ENCODE results near the gene TAGLN. TPM values are rescaled to one million over a fixed set of nuclear protein-coding genes. Genes with fewer than 3 reads are reported as not detected.

The TAGLN gene
- total RNA-seq, 1 donor = 3,614 TPM

DNA sequence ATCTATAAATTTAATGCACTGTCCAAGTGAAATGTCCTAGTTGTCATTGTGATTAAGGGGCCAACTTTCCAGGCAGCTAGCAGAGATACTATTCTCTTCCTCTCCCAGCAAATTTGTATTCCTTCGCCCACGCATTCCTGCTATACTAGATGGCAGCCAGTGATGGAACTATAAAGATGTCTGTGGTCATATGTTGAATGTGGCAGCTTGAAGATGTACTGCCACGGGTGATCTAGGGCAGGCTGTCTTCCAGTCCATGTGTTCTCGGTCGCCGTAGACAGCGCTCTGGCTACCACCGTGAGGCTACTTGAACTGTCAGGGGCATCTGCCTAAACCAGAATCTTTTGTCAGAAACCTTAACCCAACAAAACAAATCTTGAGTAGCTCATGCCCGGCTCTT is 29.0 kb upstream of the TAGLN start:
- TF ChIP-seq, protein P1, sequence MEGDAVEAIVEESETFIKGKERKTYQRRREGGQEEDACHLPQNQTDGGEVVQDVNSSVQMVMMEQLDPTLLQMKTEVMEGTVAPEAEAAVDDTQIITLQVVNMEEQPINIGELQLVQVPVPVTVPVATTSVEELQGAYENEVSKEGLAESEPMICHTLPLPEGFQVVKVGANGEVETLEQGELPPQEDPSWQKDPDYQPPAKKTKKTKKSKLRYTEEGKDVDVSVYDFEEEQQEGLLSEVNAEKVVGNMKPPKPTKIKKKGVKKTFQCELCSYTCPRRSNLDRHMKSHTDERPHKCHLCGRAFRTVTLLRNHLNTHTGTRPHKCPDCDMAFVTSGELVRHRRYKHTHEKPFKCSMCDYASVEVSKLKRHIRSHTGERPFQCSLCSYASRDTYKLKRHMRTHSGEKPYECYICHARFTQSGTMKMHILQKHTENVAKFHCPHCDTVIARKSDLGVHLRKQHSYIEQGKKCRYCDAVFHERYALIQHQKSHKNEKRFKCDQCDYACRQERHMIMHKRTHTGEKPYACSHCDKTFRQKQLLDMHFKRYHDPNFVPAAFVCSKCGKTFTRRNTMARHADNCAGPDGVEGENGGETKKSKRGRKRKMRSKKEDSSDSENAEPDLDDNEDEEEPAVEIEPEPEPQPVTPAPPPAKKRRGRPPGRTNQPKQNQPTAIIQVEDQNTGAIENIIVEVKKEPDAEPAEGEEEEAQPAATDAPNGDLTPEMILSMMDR (IDR thresholded peaks at IDR 0.05; ENCODE audit: extremely low read depth, low read depth, low read length) = no peak
- no peak for DNase-seq (ENCODE audit: insufficient read length, low spot score, missing footprints)

GRCh38 chr11:117171007-117171403 is 28.2 kb upstream of the TAGLN start:
- Histone ChIP-seq H3K9me3 (ENCODE audit: low read depth, low read length) (no peaks in the 10 kb centered on the region), H3K27me3 (ENCODE audit: insufficient read depth, low read length) (no peaks in the 10 kb centered on the region), H3K4me3 (ENCODE audit: insufficient read depth, low read length) (no peak overlapping the region), H2AFZ (ENCODE audit: low read length) (no peak overlapping the region), H3K79me2 (ENCODE audit: insufficient read depth, low read length) (peaks cover 16% of the 10 kb centered on the region), H3K4me2 (ENCODE audit: insufficient read depth, low read length) (no peak overlapping the region), H3K4me1 (ENCODE audit: insufficient read depth, low read length) (peaks cover 36% of the 10 kb centered on the region), H3K36me3 (ENCODE audit: insufficient read depth, low read length) (peaks cover 22% of the 10 kb centered on the region), H4K20me1 (ENCODE audit: insufficient read depth, low read length) (peaks cover 12% of the 10 kb centered on the region), H3K27ac (ENCODE audit: low read depth, low read length) (no peak overlapping the region)
- DNase-seq (ENCODE audit: insufficient read length, low spot score, missing footprints) = no peak
- TF ChIP-seq, protein P1 (IDR thresholded peaks at IDR 0.05; ENCODE audit: extremely low read depth, low read depth, low read length) = no peak

More for the DNA sequence above, 29.0 kb upstream of the TAGLN start:
- peak overlapping the region; percentile 14 for H3K27ac ChIP-seq (ENCODE audit: low read depth, low read length)
- H3K27me3 ChIP-seq (ENCODE audit: insufficient read depth, low read length) = no peaks in the 10 kb centered on the region
- H3K9me3 ChIP-seq (ENCODE audit: low read depth, low read length) = no peaks in the 10 kb centered on the region
- H3K79me2 ChIP-seq (ENCODE audit: insufficient read depth, low read length) = peaks cover 22% of the 10 kb centered on the region
- H4K20me1 ChIP-seq (ENCODE audit: insufficient read depth, low read length) = peaks cover 16% of the 10 kb centered on the region
- no peak overlapping the region for H2AFZ ChIP-seq (ENCODE audit: low read length)
- H3K36me3 ChIP-seq (ENCODE audit: insufficient read depth, low read length) = peaks cover 30% of the 10 kb centered on the region
- H3K4me3 ChIP-seq (ENCODE audit: insufficient read depth, low read length) = no peak overlapping the region
- peaks cover 37% of the 10 kb centered on the region for H3K4me1 ChIP-seq (ENCODE audit: insufficient read depth, low read length)
- no peak overlapping the region for H3K4me2 ChIP-seq (ENCODE audit: insufficient read depth, low read length)

DNA sequence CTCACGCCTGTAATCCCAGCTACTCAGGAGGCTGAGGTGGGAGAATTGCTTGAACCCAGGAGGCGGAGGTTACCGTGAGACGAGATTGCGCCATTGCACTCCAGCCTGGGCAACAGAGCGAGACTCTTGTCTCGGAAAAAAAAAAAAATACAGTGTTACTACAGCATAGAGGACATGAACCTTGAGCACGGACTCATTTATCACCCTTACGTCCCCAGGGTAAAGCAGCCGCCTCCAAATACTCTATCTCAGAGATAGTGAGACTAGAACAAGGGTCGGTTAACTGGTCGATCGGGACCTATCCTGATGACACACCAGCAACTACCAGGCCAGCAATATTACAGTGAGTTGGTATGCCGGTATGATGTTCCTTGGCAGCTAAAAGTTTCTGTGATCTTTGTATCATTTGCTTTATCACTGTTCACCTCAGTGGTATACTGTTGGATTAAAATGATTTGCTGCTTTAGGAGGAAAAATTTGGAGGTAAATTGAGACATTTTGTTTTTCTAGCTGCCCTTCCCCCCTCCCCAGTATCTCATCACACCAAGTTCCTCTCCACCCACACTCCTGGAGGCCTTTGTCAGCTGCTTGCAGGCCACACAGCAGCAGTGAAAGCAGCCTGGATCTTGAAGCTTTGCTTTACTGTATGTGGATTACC is 27.6 kb upstream of the TAGLN start:
- TF ChIP-seq, protein P1 (IDR thresholded peaks at IDR 0.05; ENCODE audit: extremely low read depth, low read depth, low read length) = no peak
- Histone ChIP-seq H3K4me3 (ENCODE audit: insufficient read depth, low read length) (no peak overlapping the region), H3K79me2 (ENCODE audit: insufficient read depth, low read length) (peaks cover 10% of the 10 kb centered on the region), H3K27ac (ENCODE audit: low read depth, low read length) (peak overlapping the region; percentile 42), H3K27me3 (ENCODE audit: insufficient read depth, low read length) (no peaks in the 10 kb centered on the region), H3K4me2 (ENCODE audit: insufficient read depth, low read length) (no peak overlapping the region), H3K9me3 (ENCODE audit: low read depth, low read length) (no peaks in the 10 kb centered on the region), H3K36me3 (ENCODE audit: insufficient read depth, low read length) (peaks cover 19% of the 10 kb centered on the region), H2AFZ (ENCODE audit: low read length) (no peak overlapping the region), H4K20me1 (ENCODE audit: insufficient read depth, low read length) (peaks cover 6% of the 10 kb centered on the region), H3K4me1 (ENCODE audit: insufficient read depth, low read length) (peaks cover 30% of the 10 kb centered on the region)
- no peak for DNase-seq (ENCODE audit: insufficient read length, low spot score, missing footprints)

DNA sequence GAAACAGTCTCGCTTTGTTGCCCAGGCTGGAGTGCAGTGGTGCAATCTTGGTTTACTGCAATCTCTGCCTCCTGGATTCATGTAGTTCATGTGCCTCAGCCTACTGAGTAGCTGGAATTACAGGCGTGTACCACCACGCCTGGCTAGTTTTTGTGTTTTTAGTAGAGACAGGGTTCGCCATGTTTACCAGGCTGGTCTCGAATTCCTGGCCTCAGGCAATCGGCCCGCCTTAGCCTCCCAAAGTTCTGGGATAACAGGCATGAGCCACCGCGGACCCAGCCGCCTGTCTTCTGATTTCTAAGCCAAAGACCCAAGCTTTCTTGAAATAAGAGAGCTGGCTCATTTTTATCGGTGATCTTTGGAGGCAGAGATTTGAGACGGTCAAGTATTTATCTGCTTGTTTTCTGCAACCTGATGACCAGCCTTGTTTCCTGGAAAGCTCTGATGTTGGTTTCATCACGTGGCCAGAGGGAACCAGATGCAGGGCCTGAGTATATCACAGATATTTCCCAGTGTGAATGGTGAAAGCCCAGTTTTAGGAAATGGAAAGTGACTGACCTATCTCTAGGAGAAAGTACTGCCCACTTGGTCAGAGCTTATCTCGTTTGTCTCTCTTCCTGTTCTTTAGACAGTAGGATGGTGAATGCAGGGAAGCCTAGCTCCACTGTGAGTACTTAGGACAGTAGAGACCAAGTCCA is 26.3 kb upstream of the TAGLN start:
- peaks cover 29% of the 10 kb centered on the region for H3K4me1 ChIP-seq (ENCODE audit: insufficient read depth, low read length)
- no peak for DNase-seq (ENCODE audit: insufficient read length, low spot score, missing footprints)

More for the DNA sequence above, 26.3 kb upstream of the TAGLN start:
- no peak overlapping the region for H3K4me3 ChIP-seq (ENCODE audit: insufficient read depth, low read length)
- peaks cover 4% of the 10 kb centered on the region for H4K20me1 ChIP-seq (ENCODE audit: insufficient read depth, low read length)
- no peak overlapping the region for H3K4me2 ChIP-seq (ENCODE audit: insufficient read depth, low read length)
- no peaks in the 10 kb centered on the region for H3K27me3 ChIP-seq (ENCODE audit: insufficient read depth, low read length)
- H3K9me3 ChIP-seq (ENCODE audit: low read depth, low read length) = no peaks in the 10 kb centered on the region
- peaks cover 2% of the 10 kb centered on the region for H3K79me2 ChIP-seq (ENCODE audit: insufficient read depth, low read length)
- TF ChIP-seq, protein P1 (IDR thresholded peaks at IDR 0.05; ENCODE audit: extremely low read depth, low read depth, low read length) = no peak
- no peak overlapping the region for H3K27ac ChIP-seq (ENCODE audit: low read depth, low read length)
- no peak overlapping the region for H2AFZ ChIP-seq (ENCODE audit: low read length)
- H3K36me3 ChIP-seq (ENCODE audit: insufficient read depth, low read length) = peaks cover 8% of the 10 kb centered on the region

All from osteoblast (primary cell).